ENCODE results near the gene TOX2.

The TOX2 gene

GRCh38 chr20:43974695-43975094 is 60.0 kb downstream of the TOX2 start:
- DNase-seq: no peak

DNA sequence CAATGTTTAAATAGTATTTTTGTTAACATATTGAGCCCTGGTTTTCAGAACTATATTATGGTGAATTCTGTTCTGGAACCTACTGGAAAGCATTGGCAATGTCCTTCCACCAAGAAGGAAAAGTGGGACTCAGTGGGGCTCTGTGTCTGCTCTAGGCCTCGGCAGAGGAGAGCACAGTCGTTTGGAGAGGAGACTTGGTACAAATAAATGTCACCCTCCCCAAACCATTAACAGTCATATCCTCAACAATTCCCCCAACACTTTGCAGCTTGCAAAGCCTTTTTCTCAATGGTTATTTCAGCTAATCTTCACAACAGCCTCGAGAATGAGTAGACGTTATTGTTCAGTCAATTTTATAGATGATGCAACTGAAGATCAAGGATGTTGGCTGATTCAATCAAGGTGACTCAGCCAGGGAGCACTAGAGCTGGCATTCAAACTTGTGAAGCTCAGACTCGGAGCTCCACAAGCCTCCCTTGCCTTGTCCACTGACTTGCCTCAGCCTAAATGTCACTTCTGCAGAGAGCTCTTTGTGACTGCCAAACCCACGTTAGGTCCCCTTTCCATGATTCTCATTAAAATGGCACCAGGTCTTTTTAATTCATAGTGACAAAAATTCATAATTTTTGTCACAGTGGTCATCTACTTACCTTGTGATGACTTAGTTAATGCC is 60.6 kb downstream of the TOX2 start:
- no peak for DNase-seq

DNA sequence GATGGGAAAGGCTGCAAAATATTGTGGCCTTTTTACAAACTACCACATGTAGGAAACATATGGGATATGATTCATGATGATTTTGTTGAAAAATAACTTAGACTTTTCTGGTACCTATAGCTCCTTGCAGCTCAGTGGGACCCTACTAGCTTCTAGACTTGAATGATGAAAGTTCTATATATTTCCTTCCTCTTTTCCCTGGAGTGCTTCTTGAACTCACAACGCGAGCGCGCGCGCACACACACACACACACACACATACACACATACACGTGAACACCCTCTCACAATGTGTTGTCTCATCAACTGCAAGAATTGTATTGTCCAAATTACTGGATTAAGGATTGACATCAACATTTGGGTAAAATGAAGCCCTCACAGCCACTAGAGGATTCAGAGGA is 61.9 kb downstream of the TOX2 start:
- no peak for DNase-seq

DNA sequence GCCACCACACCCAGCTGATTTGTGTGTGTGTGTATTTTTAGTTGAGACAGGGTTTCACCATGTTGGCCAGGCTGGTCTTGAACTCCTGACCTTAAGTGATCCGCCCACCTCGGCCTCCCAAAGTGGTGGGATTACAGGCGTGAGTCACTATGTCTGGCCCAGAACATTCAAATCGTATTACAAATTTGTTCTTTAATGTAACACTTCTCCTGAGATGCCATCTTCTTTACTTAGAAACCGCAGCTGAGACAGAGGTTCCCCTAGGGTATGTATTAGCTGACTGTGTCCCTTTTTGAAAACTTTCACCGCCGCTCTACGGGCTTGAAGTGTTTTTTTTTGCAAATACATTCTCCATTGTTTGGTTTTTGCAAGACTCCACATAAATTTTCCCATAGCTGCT is 62.6 kb downstream of the TOX2 start:
- DNase-seq: no peak

GRCh38 chr20:43977962-43978361 is 63.3 kb downstream of the TOX2 start:
- DNase-seq: no peak

DNA sequence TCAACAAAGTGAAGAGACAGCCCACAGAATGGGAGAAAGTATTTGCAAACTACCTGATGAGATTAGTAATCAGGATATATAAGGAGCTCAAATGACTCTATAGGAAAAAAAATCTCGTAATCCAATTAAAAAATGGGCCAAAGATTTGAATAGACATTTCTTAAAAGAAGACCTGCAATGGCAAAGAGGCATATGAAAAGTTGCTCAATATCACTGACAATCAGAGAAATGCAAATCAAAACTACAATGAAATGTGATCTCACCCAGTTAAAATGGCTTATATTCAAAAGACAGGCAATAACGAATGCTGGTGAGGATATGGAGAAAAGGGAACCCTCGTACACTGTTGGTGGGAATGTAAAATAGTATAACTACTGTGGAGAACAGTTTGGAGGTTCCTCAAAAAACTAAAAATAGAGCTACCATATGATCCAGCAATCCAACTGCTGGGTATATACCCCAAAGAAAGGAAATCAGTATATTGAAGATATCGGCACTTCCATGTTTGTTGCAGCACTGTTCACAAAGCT is 65.0 kb downstream of the TOX2 start:
- DNase-seq: no peak

DNA sequence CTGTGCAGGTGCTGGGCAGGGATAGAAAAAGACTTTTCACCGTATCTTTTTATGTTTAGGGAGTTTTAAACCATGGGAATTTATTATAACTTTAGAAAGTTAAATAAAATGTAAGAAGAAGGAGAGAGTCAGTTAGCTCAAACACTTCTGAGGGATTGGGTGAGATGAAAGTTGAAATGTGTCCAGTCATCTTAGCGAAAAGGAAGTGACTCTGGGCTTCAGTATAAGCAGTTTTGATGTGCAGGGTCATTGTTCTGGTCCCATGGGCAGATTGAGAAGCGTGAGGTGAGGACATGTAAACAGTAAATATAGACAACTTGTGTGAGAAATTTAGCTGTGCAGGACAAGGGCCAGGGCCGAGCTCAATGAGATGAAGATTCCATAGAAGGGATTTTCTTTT is 66.9 kb downstream of the TOX2 start:
- no peak for DNase-seq

GRCh38 chr20:43982016-43982415 is 67.4 kb downstream of the TOX2 start:
- DNase-seq: no peak

DNA sequence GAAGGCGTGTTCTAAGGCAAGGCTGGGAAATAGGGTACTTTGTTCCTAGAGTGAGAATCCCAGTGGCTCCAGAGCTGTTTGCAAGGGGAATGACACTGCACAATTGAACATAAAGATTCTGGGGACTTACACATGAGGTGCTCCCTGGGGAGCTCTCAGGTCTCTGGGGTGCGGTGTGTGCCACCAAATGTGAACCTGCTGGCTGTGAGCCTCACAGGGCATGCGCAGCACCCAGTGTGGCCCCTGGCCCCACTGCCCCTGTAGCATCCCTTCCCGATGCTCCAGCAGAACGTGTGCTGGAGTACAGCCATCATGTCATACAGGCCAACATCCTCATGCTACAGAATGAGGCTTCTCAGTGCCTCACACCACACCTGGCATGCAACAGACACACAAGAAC is 68.2 kb downstream of the TOX2 start:
- DNase-seq: no peak

- no peak for DNase-seq
These were observed 68.7 kb downstream of the TOX2 start for GRCh38 chr20:43983359-43983758.

DNA sequence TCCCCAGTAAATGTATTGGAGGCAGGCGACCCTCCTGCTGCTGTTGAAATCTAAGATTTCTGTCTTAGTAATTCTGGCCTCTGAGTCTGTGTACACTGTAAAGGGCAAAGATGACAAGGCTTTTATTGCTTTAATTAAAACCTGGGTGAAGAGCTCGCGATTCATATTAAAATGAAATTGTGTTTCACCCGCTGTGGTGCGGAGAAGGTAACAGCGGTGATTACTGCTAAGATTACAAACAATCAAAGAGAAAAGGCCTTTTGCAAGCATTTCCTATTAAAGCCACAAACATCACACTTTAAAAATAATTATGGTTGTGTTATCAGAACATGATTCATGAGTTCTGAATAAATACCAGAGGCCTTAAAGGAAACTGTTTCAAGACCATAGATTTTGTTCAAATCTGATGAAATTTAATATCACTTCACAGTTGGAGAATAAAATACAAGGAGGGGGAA is 69.3 kb downstream of the TOX2 start:
- no peak for DNase-seq

- DNase-seq: no peak
These were observed 69.9 kb downstream of the TOX2 start for GRCh38 chr20:43984587-43984986.

GRCh38 chr20:43985121-43985520 is 70.5 kb downstream of the TOX2 start:
- no peak for DNase-seq

- no peak for DNase-seq
These were observed 71.1 kb downstream of the TOX2 start for GRCh38 chr20:43985608-43986316.

DNA sequence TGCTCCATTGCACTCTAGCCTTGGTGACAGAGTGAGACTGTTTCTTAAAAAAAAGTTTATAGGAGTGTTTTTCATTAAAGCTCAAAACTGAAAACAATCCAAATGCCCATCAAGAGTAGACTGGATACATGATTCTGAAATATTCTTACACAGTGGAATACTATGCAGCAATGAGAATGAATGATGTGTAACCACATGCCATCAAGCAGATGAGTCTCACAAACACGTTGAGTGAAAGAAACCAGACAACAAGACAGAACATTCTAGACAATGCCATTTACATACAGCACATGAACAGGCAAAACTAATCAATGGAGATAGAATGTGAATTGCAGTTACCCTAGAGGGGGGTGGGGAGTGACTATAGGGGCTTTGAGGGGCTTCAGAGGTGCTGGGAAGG is 72.4 kb downstream of the TOX2 start:
- DNase-seq: no peak

DNA sequence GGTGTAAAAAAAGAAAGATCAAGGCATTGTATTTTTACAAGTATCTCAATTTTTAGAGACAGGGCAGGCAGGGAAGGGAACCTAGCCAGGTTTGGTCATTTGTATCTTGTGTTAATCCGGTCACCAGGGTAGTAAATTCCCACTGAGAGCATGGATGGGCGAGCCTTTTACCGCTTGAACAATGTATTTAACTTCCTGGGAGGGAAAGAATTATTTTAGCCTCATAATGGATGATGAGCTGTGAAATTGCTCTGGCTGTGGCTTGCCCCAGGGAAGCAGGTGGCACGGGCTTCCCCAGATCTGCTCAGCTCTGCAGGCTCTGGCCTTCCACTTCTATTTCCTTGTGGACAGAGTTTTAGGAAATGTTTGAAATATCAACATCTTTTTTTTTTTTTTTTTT is 72.9 kb downstream of the TOX2 start:
- no peak for DNase-seq

- DNase-seq: no peak
These were observed 73.8 kb downstream of the TOX2 start for GRCh38 chr20:43988451-43988850.

- no peak for DNase-seq
These were observed 74.2 kb downstream of the TOX2 start for GRCh38 chr20:43988867-43989266.

DNA sequence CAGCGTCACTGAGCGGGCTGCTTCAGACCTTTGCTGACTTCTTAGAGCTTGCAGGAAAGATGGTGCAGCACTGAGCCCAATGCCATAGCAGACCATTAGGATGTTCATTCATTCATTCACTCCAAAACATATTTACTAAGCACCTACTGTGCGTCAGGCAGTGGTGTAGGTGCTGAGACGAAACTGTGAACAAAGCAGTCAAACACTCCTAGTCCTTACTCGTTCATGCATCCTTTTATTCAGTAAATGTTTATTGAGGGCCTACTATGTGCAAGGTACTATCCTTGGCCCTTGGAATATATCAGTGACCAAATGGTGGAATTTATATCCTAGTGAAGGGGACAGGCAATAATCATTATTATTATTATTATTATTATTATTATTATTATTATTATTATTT is 76.6 kb downstream of the TOX2 start:
- no peak for DNase-seq

DNA sequence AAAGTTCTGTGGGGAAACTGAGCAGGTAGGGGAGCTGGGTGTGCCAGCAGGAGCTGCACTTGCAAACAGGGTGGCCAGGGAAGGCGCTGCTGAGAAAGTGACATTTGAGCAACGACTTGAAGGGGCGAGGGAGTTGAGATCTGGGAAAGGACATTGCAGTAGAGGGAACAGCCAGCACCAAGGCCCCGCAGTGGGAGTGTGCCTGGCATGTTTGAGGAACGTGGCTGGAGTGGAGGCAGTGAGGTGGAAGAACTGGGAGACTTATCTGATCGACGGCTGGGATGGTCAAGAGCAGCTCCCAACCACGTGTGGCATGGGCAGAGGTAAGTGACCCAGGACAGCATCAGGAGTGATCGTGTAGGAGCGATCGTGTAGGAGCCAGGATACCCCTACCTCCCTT is 77.3 kb downstream of the TOX2 start:
- no peak for DNase-seq

GRCh38 chr20:43992885-43993284 is 78.2 kb downstream of the TOX2 start:
- no peak for DNase-seq

GRCh38 chr20:43993560-43993959 is 78.9 kb downstream of the TOX2 start:
- no peak for DNase-seq

DNA sequence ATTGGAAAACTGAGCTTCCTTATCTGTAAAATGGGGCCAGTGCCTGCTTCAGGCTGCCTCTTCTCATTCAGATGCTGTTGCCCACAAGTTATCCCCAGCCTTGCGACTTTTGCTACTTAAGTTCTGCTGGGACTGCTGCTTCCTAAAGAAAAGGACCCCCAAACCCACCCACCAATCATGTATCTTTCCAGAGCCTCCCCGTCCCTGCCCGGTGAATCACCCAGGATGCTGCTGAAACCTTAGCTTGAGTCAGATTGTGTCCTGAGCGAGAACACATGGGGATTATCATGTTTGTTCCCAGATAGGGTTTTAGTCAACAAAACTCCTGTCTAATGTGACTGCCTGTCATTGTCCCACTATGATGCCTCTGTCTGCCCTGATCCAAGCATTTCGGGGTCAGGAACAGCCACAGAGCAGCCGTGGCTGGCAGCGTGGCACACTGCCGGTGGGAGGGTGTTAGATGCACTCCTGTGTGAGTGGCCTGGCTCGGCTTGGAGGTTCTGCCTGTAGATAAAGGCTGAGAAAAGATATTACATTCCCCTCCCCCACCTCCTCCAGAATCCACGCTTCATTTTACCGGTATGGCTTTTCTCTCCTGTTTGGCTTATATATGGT is 79.9 kb downstream of the TOX2 start:
- DNase-seq: no peak

Data from nucleus accumbens (tissue), 56 donors.